ENCODE data around the gene MRM1.

Gene MRM1

GRCh38 chr17:36601303-36602029 lies at the start of gene MRM1:
Gene MRM1, plus strand, starts transcription at chr17:36601583. Its CDS starts 228 bp downstream, at chr17:36601811.
- peak; percentile 86 for DNase-seq

DNA sequence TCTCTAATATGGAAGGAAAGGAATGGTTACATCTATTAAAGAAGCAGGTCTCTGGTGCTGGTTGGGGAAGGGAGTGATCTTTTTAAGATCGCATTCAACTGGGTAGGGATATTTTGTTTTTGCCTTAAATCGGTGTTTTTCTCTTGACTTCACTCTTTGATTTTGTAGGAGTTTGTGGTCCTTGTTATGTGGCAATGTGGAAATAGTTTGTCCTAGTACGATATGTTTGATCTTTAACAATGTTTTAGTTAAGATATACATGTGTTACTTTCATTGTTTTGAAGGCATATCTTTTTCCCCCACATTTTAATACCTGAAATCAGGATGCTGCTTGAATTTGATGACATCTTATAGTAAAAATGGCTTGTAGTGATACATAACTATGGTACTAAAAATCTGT lies 47.9 kb upstream of the MRM1 start:
- no peak for DNase-seq

- no peak for DNase-seq
These were observed 35.3 kb upstream of the MRM1 start for GRCh38 chr17:36566081-36566480.

- no peak for DNase-seq
These were observed 26.4 kb upstream of the MRM1 start for GRCh38 chr17:36575028-36575427.

DNA sequence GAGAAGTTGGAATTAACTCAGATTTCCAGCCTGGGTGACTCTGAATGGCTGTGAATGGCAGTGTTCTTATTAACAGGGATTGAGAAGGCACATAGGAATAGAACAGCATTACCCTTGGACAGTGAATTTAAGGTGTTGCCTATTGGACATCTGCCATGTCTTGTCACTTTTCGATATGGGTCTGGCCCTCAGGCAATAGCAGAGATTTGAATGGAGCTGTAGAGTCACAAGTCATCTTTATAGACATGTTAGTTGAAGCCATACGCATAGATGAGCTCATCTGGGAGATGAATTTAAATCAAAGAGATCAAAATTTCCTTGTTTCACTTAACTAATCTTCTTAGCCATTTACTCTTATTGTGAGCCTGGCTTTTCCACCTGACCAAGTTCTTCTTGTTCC lies 24.6 kb upstream of the MRM1 start:
- no peak for DNase-seq

DNA sequence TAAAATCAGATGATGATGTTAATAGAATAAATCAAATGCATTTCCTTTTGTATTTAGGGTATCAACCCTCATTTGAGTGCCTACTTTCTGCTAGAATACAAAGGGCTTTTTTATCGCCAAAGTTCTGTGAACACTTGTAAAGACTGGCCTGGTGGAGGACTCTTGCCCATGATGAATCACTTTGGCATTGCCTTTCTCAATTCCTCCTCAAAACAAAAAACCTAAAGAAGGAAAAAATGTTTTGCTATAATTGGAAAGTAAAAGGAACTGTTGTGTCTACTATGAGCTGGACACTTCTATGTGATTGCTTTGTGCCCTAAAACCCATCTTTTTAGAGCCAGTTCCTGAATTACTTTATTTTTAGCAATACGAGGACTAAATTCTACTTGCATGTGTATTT lies 22.7 kb upstream of the MRM1 start:
- DNase-seq = no peak

GRCh38 chr17:36583787-36584186 lies 17.6 kb upstream of the MRM1 start:
- DNase-seq = no peak

DNA sequence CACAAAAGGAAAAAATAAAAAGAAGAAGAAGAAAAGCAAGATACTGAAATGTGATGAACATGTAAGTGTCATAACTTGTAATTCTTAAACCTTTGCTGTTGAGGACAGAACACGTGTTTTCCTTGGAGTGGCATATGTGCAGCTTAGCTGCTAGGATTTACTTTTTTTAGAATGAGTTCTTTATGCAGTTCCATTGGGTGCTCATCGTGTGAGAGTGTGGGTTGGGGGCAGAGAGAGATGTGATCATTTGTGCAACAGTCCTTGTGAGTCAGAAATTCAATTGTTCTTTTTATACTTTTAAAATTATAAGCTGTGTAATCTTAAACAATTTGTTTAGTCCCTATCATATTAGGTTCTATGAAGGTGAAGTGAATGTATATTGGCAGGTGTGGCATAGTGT lies 15.2 kb upstream of the MRM1 start:
- no peak for DNase-seq

- no peak for DNase-seq
These were observed 11.3 kb upstream of the MRM1 start for GRCh38 chr17:36590082-36590481.

DNA sequence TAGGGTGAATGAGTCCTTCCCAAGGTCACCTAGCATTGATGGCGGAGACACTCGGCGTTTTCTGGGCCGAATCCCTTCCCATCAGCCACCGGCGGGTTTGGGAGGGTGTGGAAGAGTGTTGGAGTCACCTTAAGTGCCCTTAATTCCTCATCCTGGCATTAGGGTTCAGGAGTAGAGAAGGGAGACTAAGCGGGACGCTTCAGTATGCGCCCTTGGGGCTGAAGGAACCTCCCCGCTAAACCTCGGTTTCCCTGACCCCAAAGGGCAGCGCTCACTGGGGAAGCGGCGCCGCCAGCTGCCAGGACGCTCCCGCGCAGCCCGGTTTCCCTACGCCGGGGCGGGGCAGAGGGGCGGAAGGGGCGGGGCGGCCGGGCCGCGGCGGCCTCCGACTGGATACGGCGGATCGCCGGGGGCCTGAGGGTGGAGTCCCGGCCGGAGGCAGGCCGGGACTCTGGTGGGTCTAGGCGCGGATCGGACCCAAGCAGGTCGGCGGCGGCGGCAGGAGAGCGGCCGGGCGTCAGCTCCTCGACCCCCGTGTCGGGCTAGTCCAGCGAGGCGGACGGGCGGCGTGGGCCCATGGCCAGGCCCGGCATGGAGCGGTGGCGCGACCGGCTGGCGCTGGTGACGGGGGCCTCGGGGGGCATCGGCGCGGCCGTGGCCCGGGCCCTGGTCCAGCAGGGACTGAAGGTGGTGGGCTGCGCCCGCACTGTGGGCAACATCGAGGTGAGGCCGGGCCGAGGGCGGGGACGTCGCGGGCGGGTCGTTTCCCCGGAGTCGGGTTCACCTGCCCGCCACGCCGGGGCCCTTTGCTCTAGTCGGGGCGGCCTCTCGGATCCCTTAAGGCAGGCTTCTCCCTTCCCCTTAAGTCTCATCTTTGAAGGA lies 9.7 kb upstream of the MRM1 start, which contains the start of gene DHRS11:
Gene DHRS11 (plus strand): TSS at position 446 of the 882 bp plus-strand sequence. CDS start 131 bp downstream, at position 577.
- peak; percentile 69 for DNase-seq

DNA sequence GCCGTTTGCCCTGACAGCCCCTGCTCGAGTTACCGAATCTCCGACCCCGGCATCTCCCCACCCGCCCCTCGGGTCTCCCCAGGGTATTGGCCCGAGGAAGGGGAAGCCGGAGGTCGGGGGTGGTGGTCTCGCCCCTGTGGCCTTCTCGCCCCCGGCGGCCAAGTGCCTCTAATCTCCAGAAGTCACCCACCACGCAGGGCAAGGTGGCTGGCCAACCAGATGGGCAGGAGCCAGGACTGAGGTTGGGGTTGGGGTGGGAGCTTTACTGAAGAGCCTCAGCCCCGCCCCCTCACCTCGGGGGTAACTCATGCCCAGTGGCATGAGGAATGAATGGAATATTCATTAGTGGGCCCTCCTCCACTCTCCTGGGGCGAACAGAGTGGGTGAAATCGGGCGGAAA lies 9.1 kb upstream of the MRM1 start:
- DNase-seq = no peak

DNA sequence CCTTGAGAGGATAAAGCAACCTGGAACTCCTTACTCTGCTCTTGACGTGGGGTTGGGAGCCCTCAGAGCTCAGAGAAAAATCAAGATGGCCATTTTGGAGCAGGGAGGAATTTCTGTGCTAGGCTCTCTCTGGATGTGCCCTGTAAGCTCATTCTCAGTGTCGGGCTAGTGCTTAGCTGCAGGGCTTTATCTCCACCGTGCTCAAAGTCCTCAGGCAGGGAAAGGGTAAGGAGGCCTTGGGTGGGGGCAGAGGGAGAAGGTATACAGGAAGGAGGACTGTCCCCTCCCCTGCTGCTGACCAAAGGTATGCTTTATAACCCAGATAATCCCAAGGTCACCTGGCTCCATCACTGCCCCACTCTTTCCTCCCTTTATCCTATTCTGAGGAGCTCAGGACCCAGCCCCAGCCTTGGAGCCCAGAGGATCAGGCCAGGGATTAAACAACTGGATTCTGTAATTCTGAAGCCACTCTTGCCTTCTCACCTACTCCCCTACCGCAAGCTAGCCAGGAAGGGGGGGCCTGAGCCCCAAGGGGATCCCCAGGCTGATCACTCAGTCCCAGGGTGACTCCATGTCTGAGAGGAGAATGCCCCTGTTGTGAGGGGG lies 8.6 kb upstream of the MRM1 start:
- no peak for DNase-seq

DNA sequence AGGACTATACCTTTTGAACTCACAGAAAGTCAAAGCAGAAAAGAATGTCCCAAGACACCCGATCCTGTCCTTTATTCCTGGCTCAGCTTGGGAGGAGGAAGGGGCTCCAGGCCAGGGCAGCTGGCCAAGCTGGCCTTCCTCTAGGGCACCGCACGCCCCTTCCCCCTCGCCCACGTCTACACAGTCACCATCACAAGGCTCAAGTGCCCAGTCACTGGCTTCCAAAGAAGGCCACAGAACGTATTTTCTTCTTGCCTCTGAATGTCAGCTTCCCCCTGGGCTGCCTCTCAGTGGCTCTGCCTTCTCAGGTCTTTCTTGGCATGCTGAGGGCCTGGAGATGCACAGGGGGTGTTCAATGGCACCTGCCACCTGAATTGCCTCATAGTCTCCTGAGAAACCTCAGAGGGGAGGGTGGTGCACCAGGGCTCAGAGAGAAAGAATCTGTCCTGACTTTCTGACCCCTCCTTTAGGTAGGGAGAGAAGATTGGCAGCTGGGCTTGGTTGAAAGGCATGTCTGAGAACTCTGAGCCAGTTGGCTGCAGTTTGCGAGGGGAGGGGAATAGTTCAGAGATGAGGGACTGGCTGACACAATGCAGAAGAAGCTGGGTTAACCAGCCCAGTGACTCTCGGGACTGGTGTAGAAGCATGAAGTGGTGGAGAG lies 7.6 kb upstream of the MRM1 start:
- DNase-seq = no peak

GRCh38 chr17:36594626-36595401 lies 6.6 kb upstream of the MRM1 start:
- no peak for DNase-seq

DNA sequence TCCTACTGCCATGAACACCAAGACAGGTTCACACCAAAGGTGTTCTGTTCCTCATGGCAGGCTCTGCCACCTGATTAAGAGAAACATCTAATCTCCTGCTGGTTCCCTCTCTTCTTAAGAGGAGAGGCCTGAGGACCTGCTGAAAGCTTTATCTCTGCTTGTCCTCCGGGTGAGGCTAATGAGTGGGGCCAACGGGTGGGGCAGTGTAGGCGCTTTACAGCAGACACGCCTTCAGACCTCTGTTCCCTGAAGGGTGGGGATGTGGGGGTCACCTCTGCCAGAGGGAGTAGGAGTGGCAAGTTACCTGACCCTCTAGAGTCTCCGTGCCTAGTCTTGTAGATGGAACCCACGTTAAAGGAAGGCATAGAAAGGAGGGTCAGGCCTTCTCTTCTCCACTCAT lies 4.2 kb upstream of the MRM1 start:
- DNase-seq = no peak

DNA sequence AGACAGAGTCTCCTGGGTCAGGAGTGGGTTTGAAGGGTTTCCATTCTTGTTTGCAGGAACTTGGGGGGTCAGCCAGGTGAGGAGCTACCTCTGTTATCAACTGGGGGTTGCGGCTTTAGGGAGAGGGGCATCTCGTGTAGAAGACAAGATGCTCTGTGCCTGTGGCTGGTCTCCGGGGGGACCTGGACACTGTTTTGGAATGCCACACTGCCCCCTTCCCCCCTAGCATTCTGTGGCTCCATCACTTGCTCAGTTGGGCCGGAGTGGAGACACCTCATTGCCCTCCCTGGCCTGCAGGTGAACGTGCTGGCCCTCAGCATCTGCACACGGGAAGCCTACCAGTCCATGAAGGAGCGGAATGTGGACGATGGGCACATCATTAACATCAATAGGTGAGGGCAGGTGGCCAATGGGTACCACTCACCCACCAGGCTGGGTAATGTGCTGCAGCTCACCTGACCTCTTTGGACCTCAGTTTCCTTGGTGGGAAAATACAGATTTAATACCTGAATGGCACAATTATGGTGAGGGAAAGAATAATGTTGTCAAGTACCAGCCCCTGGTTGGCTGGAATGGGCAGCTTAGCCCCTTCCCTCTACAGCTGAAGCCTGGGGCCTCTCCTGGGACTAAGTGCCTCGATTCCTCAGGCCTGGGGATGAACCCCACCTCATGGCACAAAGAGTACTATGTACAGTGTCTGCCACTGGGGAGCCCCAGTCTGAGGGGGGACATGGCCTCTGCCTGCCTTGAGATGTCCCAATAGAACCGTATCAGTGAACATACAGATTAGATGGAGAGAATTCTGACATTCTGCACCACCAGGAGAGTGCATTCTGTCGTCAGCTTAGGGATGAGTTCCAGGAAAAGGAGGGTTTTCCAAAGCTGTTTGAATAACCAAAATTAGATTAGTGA lies 3.3 kb upstream of the MRM1 start:
- no peak for DNase-seq

- DNase-seq = no peak
These were observed 2.4 kb upstream of the MRM1 start for GRCh38 chr17:36598951-36599401.

DNA sequence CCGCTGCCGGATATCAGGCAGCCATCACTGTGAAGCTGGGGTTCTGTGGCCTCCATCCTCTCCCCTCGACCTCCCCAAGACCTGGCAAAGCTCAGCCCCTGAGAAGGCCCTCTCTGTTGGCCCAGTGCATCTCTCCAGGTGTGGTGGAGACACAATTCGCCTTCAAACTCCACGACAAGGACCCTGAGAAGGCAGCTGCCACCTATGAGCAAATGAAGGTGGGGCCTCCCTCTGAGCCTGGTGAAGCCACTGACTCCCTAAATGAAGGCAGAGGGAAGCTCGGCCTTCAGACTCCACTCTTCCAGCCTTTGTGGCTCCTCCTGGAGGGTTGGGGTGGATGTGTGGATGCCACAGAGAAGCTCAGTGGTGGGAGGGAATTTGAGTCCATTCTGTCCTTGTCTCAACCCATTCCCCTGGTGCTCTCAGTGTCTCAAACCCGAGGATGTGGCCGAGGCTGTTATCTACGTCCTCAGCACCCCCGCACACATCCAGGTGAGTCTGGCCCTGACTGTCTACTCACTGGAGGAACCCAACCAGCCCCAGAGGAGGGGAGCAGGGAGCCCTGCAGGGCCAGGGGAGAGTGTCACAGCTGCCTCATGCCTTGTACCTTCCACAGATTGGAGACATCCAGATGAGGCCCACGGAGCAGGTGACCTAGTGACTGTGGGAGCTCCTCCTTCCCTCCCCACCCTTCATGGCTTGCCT lies 1.7 kb upstream of the MRM1 start:
- DNase-seq = no peak

DNA sequence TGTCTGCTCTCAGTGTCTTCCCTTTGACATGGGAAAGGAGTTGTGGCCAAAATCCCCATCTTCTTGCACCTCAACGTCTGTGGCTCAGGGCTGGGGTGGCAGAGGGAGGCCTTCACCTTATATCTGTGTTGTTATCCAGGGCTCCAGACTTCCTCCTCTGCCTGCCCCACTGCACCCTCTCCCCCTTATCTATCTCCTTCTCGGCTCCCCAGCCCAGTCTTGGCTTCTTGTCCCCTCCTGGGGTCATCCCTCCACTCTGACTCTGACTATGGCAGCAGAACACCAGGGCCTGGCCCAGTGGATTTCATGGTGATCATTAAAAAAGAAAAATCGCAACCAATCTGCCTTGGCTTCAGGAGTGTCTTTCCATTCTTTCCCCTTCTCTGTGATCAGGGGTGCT lies 918 bp upstream of the MRM1 start:
- no peak for DNase-seq

DNA sequence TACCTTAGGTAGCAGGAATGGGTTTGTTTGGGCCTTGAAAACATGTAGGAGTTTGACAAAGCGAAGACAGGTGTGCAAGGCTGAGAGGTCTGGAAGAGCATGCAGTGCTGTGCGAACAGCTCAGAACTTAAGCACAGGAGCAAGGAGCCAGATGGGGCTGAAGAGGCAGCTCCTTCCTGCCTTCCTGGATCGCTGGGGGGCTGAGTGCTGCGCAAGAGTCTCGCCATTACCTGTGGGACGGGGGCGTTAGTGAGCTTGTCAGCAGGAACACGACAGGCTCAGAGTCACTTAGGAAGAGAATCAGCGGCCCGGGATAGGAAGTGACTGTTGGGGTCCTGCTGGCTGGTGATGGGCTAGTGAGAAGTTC lies 464 bp upstream of the MRM1 start:
- no peak for DNase-seq
